Stomach (tissue), 4 donors: Measurements from ENCODE around the gene IFNAR1.

Experiments used
- POLR2A ChIP-seq, 4 donors: fragments of 450-650 bp; IDR thresholded peaks; one replicate each; pipeline ENCODE4 v1.6.1; 2016; ENCODE audit warnings: antibody characterized with exemption in 4 of 4, control low read depth in 2 of 4, mild to moderate bottlenecking in 1 of 4, moderate library complexity in 1 of 4
- POLR2AphosphoS5 ChIP-seq, 3 donors: sonication (generic); formaldehyde crosslinking; IDR thresholded peaks; one replicate each; pipeline ENCODE4 v1.6.1; 2016; ENCODE audit warnings: antibody characterized with exemption in 3 of 3
- TF ChIP-seq, protein P1 (sequence below), 7 experiments: fragments of 450-650 bp in 4 of 7; fragments of 200-600 bp in 3 of 7; sonication (generic) in 3 of 7; IDR thresholded peaks; one replicate each; pipeline ENCODE4 v1.5.1; 2016 to 2019; ENCODE audit warnings: antibody characterized with exemption in 7 of 7, control low read depth in 2 of 7, mild to moderate bottlenecking in 1 of 7

GRCh38 chr21:33299181-33299752, 25.5 kb upstream of the IFNAR1 start:
- TF ChIP-seq, protein P1, sequence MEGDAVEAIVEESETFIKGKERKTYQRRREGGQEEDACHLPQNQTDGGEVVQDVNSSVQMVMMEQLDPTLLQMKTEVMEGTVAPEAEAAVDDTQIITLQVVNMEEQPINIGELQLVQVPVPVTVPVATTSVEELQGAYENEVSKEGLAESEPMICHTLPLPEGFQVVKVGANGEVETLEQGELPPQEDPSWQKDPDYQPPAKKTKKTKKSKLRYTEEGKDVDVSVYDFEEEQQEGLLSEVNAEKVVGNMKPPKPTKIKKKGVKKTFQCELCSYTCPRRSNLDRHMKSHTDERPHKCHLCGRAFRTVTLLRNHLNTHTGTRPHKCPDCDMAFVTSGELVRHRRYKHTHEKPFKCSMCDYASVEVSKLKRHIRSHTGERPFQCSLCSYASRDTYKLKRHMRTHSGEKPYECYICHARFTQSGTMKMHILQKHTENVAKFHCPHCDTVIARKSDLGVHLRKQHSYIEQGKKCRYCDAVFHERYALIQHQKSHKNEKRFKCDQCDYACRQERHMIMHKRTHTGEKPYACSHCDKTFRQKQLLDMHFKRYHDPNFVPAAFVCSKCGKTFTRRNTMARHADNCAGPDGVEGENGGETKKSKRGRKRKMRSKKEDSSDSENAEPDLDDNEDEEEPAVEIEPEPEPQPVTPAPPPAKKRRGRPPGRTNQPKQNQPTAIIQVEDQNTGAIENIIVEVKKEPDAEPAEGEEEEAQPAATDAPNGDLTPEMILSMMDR (IDR thresholded peaks at IDR 0.05) = no peak
- no peak for TF ChIP-seq POLR2A (IDR thresholded peaks at IDR 0.05)
- no peak for TF ChIP-seq POLR2AphosphoS5 (IDR thresholded peaks at IDR 0.05)
